HPDE6-E6E7 (cell line): ENCODE results near the gene WIPF2.
"Not testable (repeated sequence)": the region's sequence is repeated elsewhere in the genome, so short reads cannot be mapped to it uniquely, and the experiment has no call there.

Source experiments
- DNase-seq: peaks from one replicate; pipeline ENCODE4 v3.0.0; 2011; ENCODE audit warnings: missing footprints; ENCODE audit errors: extremely low spot score

WIPF2 gene

GRCh38 chr17:40295488-40296436 lies 76.7 kb downstream of the WIPF2 start:
- no peak for DNase-seq

GRCh38 chr17:40297511-40297910 lies 78.4 kb downstream of the WIPF2 start:
- DNase-seq, result no peak

GRCh38 chr17:40298726-40299125 lies 79.6 kb downstream of the WIPF2 start:
- no peak for DNase-seq

- not testable (repeated sequence) for DNase-seq
Measured at GRCh38 chr17:40299159-40299757, 80.2 kb downstream of the WIPF2 start.

GRCh38 chr17:40301315-40301714 lies 82.2 kb downstream of the WIPF2 start:
- no peak for DNase-seq

GRCh38 chr17:40303009-40303657 lies 84.0 kb downstream of the WIPF2 start:
- no peak for DNase-seq

GRCh38 chr17:40303708-40304551 lies 84.8 kb downstream of the WIPF2 start:
- no peak for DNase-seq

- DNase-seq, result not testable (repeated sequence)
Measured at GRCh38 chr17:40304552-40304863, 85.4 kb downstream of the WIPF2 start.

- DNase-seq, result not testable (repeated sequence)
Measured at GRCh38 chr17:40304866-40305265, 85.8 kb downstream of the WIPF2 start.

- no peak for DNase-seq
Measured at GRCh38 chr17:40306395-40306794, 87.3 kb downstream of the WIPF2 start.

- no peak for DNase-seq
Measured at GRCh38 chr17:40307001-40307730, 88.1 kb downstream of the WIPF2 start.

- no peak for DNase-seq
Measured at GRCh38 chr17:40307740-40308239, 88.7 kb downstream of the WIPF2 start.

GRCh38 chr17:40309031-40309948 lies 90.2 kb downstream of the WIPF2 start, which contains the start of gene RARA:
TSS of gene RARA (plus strand) at chr17:40309180. CDS start at chr17:40331219, 22,039 bp downstream.
- no peak for DNase-seq

GRCh38 chr17:40309949-40310510 lies 90.9 kb downstream of the WIPF2 start:
- no peak for DNase-seq

GRCh38 chr17:40310882-40311391 lies 91.8 kb downstream of the WIPF2 start:
- DNase-seq, result no peak

- no peak for DNase-seq
Measured at GRCh38 chr17:40311575-40311974, 92.5 kb downstream of the WIPF2 start.

GRCh38 chr17:40312131-40312731 lies 93.1 kb downstream of the WIPF2 start:
- DNase-seq, result no peak

GRCh38 chr17:40312893-40313667 lies 94.0 kb downstream of the WIPF2 start:
- no peak for DNase-seq
